ENCODE data around the gene BCL11B.

GRCh38 chr14:99146616-99147365 lies 125.2 kb downstream of the BCL11B start:
- TF ChIP-seq EZH2 (IDR thresholded peaks at IDR 0.05; ENCODE audit: low read length, missing control alignments) (no peak), CTCF (conservative IDR thresholded peaks at IDR 0.05 in 1 of 2, IDR thresholded peaks at IDR 0.05 in 1 of 2; ENCODE audit: low read depth in 1 of 2, low read length in 2 of 2) (no peak)
